Smooth muscle cell (in vitro differentiated cells): ENCODE measurements around the gene IPO7. TPM values are rescaled to one million over a fixed set of nuclear protein-coding genes. Genes with fewer than 3 reads are reported as not detected.
"Not testable (repeated sequence)": the region's sequence is repeated elsewhere in the genome, so short reads cannot be mapped to it uniquely, and the experiment has no call there.

Experiments
- DNase-seq: peaks from one replicate; lab custom pipeline; 2025; ENCODE audit not compliant: unreplicated experiment; lab: John Stamatoyannopoulos, UW
- H2AFZ ChIP-seq: fragments of 200-600 bp; sonication (generic); 2 replicates; pipeline ENCODE4 v1.6.0; 2016; ENCODE audit warnings: antibody characterized with exemption, low read depth, mild to moderate bottlenecking
- H3F3A ChIP-seq: fragments of 200-600 bp; sonication (generic); 2 replicates; pipeline ENCODE4 v1.6.0; 2017; ENCODE audit warnings: antibody characterized with exemption, low read depth
- H3K27ac ChIP-seq: fragments of 200-600 bp; sonication (generic); 2 replicates; pipeline ENCODE4 v1.5.1; 2016; ENCODE audit warnings: low read depth, mild to moderate bottlenecking
- H3K27me3 ChIP-seq: fragments of 200-600 bp; sonication (generic); 2 replicates; pipeline ENCODE4 v1.6.1; 2016; ENCODE audit warnings: low read depth, mild to moderate bottlenecking
- H3K36me3 ChIP-seq: fragments of 200-600 bp; sonication (generic); 2 replicates; pipeline ENCODE4 v1.5.1; 2016; ENCODE audit warnings: low read depth
- H3K4me1 ChIP-seq: fragments of 200-600 bp; sonication (generic); 2 replicates; pipeline ENCODE4 v1.5.1; 2016; ENCODE audit warnings: low read depth
- H3K4me2 ChIP-seq: fragments of 200-600 bp; sonication (generic); 2 replicates; pipeline ENCODE4 v1.6.0; 2016; ENCODE audit warnings: mild to moderate bottlenecking
- H3K4me3 ChIP-seq: fragments of 200-600 bp; sonication (generic); 2 replicates; pipeline ENCODE4 v1.5.1; 2016; ENCODE audit warnings: mild to moderate bottlenecking
- H3K79me2 ChIP-seq: fragments of 200-600 bp; sonication (generic); 2 replicates; pipeline ENCODE4 v1.6.0; 2016; ENCODE audit warnings: low read depth, mild to moderate bottlenecking
- H3K9ac ChIP-seq: fragments of 200-600 bp; sonication (generic); 2 replicates; pipeline ENCODE4 v1.6.0; 2016; ENCODE audit warnings: low read depth
- H3K9me3 ChIP-seq: fragments of 200-600 bp; sonication (generic); replicated peaks from 2 replicates; pipeline ENCODE4 v1.5.1; 2016; ENCODE audit warnings: low read depth
- H4K20me1 ChIP-seq: fragments of 200-600 bp; sonication (generic); 2 replicates; pipeline ENCODE4 v1.6.0; 2016; ENCODE audit warnings: low read depth
- CTCF ChIP-seq: fragments of 200-600 bp; sonication (generic); IDR thresholded peaks from 2 replicates; pipeline ENCODE4 v1.5.1; 2017; ENCODE audit warnings: borderline replicate concordance, mild to moderate bottlenecking, antibody characterized with exemption; ENCODE audit not compliant: insufficient read depth, poor library complexity, severe bottlenecking
- WGBS: methylation state at CpG from one replicate; pipeline ENCODE4 v1.1.7; 2016; ENCODE audit warnings: low lambda C conversion rate; 5-methylcytosine and 5-hydroxymethylcytosine counted together
- polyA plus RNA-seq: library from polyadenylated mRNA; unstranded; fragments of >200 nt; fragmentation: Nextera tagmentation; extraction: Ambion mirVana; gene quantifications from 2 replicates; pipeline ENCODE4 v1.2.1, GENCODE V29; 2016
- total RNA-seq: library from RNA; depleted of rRNA; stranded (reverse); fragments of >200 nt; gene quantifications from 2 replicates; pipeline ENCODE4 v1.2.3, GENCODE V29; 2014

The IPO7 gene
- total and polyA plus RNA-seq, 2 experiments from 2014 or later: 4.7 to 156 TPM

- Histone ChIP-seq H3K27ac (peak overlapping the region; percentile 62), H2AFZ (no peak overlapping the region), H3K9me3 (no peaks in the 10 kb centered on the region), H3K36me3 (no peaks in the 10 kb centered on the region), H3K27me3 (no peaks in the 10 kb centered on the region), H3K9ac (no peak overlapping the region), H3K4me3 (no peak overlapping the region), H3K4me1 (peaks cover 9% of the 10 kb centered on the region), H3K79me2 (peaks cover 100% of the 10 kb centered on the region), H3F3A (no peaks in the 10 kb centered on the region), H3K4me2 (no peak overlapping the region), H4K20me1 (peaks cover 100% of the 10 kb centered on the region)
- WGBS: 95% methylated on average over 3 of the region's 3 CpGs
- no peak for TF ChIP-seq CTCF
- no peak for DNase-seq
Observed at GRCh38 chr11:9396752-9397151, 12.3 kb downstream of the IPO7 start.

- Histone ChIP-seq H3K27ac (peak overlapping the region; percentile 37), H3K36me3 (no peaks in the 10 kb centered on the region), H3F3A (no peaks in the 10 kb centered on the region), H4K20me1 (peaks cover 100% of the 10 kb centered on the region), H3K9me3 (no peaks in the 10 kb centered on the region), H3K4me3 (no peak overlapping the region), H3K4me2 (peak overlapping the region; percentile 15), H2AFZ (no peak overlapping the region), H3K79me2 (peaks cover 100% of the 10 kb centered on the region), H3K4me1 (peaks cover 9% of the 10 kb centered on the region), H3K27me3 (no peaks in the 10 kb centered on the region), H3K9ac (no peak overlapping the region)
- 92% methylated on average over 4 of the region's 4 CpGs for WGBS
- no peak for DNase-seq
- TF ChIP-seq CTCF: no peak
Observed at GRCh38 chr11:9397746-9398680, 13.6 kb downstream of the IPO7 start.

GRCh38 chr11:9399466-9399865, 15.0 kb downstream of the IPO7 start:
- Histone ChIP-seq H3K79me2 (peaks cover 100% of the 10 kb centered on the region), H3K9me3 (no peaks in the 10 kb centered on the region), H2AFZ (no peak overlapping the region), H3K9ac (no peak overlapping the region), H3K36me3 (no peaks in the 10 kb centered on the region), H3K27me3 (no peaks in the 10 kb centered on the region), H3K27ac (peak overlapping the region; percentile 46), H3K4me1 (peaks cover 9% of the 10 kb centered on the region), H4K20me1 (peaks cover 94% of the 10 kb centered on the region), H3K4me3 (no peak overlapping the region), H3F3A (no peaks in the 10 kb centered on the region), H3K4me2 (no peak overlapping the region)
- no peak for TF ChIP-seq CTCF
- no peak for DNase-seq

DNA sequence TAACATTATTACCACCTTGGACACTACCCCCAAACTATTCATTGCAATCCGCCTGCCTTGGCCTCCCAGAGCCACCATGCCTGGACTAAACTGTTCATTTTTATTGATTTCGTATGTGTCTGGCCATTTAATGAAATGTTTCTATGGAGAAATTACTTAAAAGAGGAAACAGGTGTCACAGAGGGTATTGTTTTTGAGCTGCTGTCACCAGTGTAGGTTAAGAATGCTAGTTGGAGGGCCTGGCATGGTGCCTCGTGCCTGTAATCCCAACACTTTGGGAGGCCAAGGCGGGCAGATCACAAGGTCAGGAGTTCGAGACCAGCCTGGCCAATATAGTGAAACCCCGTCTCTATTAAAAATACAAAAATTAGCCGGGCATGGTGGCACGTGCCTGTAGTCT, 17.4 kb downstream of the IPO7 start:
- H3K4me3 ChIP-seq, DNase-seq, H3K9ac ChIP-seq, H3F3A ChIP-seq, H3K9me3 ChIP-seq, H3K27me3 ChIP-seq, H3K36me3 ChIP-seq, H3K4me2 ChIP-seq, H3K27ac ChIP-seq, H2AFZ ChIP-seq, H3K4me1 ChIP-seq: not testable (repeated sequence)
- WGBS: 88% methylated on average over 8 of the region's 8 CpGs
- Histone ChIP-seq H4K20me1 (peaks cover 87% of the 10 kb centered on the region), H3K79me2 (peaks cover 100% of the 10 kb centered on the region)
